Raji (cell line): ENCODE data around the gene TARS1.

Experiments used
- POLR2A ChIP-seq: IDR thresholded peaks from 2 replicates; pipeline ENCODE4 v1.6.1; 2011; ENCODE audit warnings: low read depth, low read length, control low read depth; ENCODE audit not compliant: insufficient read depth

TARS1 gene

GRCh38 chr5:33440482-33441240, at the start of gene TARS1:
TARS1 (plus strand) TSS chr5:33440965; CDS start chr5:33441087, 122 bp downstream.
- TF ChIP-seq POLR2A: peak; percentile 79

- TF ChIP-seq POLR2A: no peak
Observed at GRCh38 chr5:33398501-33398900, 42.3 kb upstream of the TARS1 start.

- TF ChIP-seq POLR2A: no peak
Observed at GRCh38 chr5:33400675-33401074, 40.1 kb upstream of the TARS1 start.

GRCh38 chr5:33401482-33402390, 39.0 kb upstream of the TARS1 start:
- no peak for TF ChIP-seq POLR2A

- TF ChIP-seq POLR2A: no peak
Observed at GRCh38 chr5:33403187-33403586, 37.6 kb upstream of the TARS1 start.

GRCh38 chr5:33408816-33409215, 31.9 kb upstream of the TARS1 start:
- TF ChIP-seq POLR2A: no peak

GRCh38 chr5:33409435-33410170, 31.2 kb upstream of the TARS1 start:
- TF ChIP-seq POLR2A: no peak

GRCh38 chr5:33410221-33410620, 30.5 kb upstream of the TARS1 start:
- no peak for TF ChIP-seq POLR2A

GRCh38 chr5:33411498-33411897, 29.3 kb upstream of the TARS1 start:
- TF ChIP-seq POLR2A: no peak

- no peak for TF ChIP-seq POLR2A
Observed at GRCh38 chr5:33415811-33416354, 24.9 kb upstream of the TARS1 start.

- no peak for TF ChIP-seq POLR2A
Observed at GRCh38 chr5:33417632-33418031, 23.1 kb upstream of the TARS1 start.

- no peak for TF ChIP-seq POLR2A
Observed at GRCh38 chr5:33420946-33421345, 19.8 kb upstream of the TARS1 start.

- TF ChIP-seq POLR2A: no peak
Observed at GRCh38 chr5:33422191-33422590, 18.6 kb upstream of the TARS1 start.

GRCh38 chr5:33423018-33423630, 17.6 kb upstream of the TARS1 start:
- no peak for TF ChIP-seq POLR2A

- no peak for TF ChIP-seq POLR2A
Observed at GRCh38 chr5:33425314-33425713, 15.5 kb upstream of the TARS1 start.

- no peak for TF ChIP-seq POLR2A
Observed at GRCh38 chr5:33430983-33431382, 9.8 kb upstream of the TARS1 start.
